Sigmoid colon (tissue), 4 donors: ENCODE results near the gene ERP27.

Experiments used
- CTCF ChIP-seq, 4 experiments: fragments of 450-650 bp in 3 of 4; fragments of 200-600 bp in 1 of 4; IDR thresholded peaks; one replicate each; pipeline ENCODE4 v1.5.1; 2016 to 2019; ENCODE audit warnings: antibody characterized with exemption in 4 of 4, mild to moderate bottlenecking in 3 of 4, moderate library complexity in 2 of 4
- EP300 ChIP-seq, 4 donors: sonication (generic); formaldehyde crosslinking; IDR thresholded peaks; one replicate each; pipeline ENCODE4 v1.6.1; 2017; ENCODE audit warnings: antibody characterized with exemption in 4 of 4
- POLR2AphosphoS5 ChIP-seq, 4 donors: sonication (generic); formaldehyde crosslinking; IDR thresholded peaks; one replicate each; pipeline ENCODE4 v1.6.1; 2017; ENCODE audit warnings: antibody characterized with exemption in 4 of 4

DNA sequence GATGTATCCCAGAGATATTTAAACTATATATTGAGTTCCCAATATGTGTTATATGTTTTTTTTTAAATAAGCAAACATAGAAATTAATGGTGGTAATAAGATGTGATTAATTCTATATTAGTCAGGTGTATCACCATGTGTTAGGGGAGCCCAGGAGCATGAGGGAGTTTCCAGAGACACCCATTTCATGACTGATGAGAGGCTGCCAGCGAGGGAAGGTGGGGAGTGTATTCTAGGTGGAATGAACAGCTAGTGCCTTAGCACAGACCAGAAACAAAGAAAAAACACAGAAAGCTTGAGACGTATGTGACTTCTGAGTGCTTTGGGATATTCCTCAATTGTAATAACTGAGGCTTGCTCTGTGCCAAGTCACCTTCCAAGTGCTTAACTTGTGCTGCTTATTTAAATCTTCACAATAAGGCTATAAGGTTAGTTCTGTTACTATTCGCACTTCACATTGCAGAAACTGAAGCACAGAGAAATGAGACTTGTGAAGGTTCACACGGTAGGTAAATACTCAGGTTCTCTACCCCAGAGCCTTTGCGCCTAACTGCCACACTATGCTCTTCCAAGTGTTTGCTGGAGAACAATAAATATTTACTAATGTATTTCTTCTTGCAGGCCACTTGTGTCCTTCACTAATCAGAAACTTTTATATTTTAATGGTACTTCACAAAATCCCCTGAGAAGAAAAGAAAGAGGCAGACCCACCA is 34.8 kb downstream of the ERP27 start:
- TF ChIP-seq CTCF (IDR thresholded peaks at IDR 0.05) (no peak), POLR2AphosphoS5 (IDR thresholded peaks at IDR 0.05) (no peak), EP300 (IDR thresholded peaks at IDR 0.05) (no peak)
